ENCODE data around the gene BMS1.
"Not testable (repeated sequence)": the region's sequence is repeated elsewhere in the genome, so short reads cannot be mapped to it uniquely, and the experiment has no call there.

The BMS1 gene

DNA sequence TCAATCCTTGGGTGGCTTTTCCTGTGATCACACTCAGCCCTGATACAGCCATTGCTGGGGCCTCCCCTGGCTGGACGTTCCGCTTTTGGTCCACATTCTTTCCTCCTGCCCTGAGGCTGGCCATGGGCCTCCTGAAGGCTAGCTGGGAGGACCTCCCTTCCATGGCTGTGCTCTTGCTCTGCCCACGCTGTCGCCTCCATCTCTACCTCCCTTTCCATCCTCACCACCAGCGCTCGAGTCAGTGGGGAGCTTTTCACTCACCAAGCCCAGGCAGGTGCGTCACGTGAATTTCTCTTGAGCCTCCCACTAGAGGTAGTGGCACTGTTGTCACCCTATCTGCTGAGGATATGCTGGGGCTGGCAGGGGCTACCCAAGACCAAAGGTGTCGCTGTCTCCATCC is 85.9 kb downstream of the BMS1 start:
- TF ChIP-seq, protein P1, sequence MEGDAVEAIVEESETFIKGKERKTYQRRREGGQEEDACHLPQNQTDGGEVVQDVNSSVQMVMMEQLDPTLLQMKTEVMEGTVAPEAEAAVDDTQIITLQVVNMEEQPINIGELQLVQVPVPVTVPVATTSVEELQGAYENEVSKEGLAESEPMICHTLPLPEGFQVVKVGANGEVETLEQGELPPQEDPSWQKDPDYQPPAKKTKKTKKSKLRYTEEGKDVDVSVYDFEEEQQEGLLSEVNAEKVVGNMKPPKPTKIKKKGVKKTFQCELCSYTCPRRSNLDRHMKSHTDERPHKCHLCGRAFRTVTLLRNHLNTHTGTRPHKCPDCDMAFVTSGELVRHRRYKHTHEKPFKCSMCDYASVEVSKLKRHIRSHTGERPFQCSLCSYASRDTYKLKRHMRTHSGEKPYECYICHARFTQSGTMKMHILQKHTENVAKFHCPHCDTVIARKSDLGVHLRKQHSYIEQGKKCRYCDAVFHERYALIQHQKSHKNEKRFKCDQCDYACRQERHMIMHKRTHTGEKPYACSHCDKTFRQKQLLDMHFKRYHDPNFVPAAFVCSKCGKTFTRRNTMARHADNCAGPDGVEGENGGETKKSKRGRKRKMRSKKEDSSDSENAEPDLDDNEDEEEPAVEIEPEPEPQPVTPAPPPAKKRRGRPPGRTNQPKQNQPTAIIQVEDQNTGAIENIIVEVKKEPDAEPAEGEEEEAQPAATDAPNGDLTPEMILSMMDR (IDR thresholded peaks at IDR 0.05; ENCODE audit: low read depth, low read length, missing control alignments) = no peak
- DNase-seq (ENCODE audit: extremely low read depth, low read depth) = no peak
- H3K4me3 ChIP-seq (replicated peaks; ENCODE audit: low read depth, low read length) = no peak overlapping the region

DNA sequence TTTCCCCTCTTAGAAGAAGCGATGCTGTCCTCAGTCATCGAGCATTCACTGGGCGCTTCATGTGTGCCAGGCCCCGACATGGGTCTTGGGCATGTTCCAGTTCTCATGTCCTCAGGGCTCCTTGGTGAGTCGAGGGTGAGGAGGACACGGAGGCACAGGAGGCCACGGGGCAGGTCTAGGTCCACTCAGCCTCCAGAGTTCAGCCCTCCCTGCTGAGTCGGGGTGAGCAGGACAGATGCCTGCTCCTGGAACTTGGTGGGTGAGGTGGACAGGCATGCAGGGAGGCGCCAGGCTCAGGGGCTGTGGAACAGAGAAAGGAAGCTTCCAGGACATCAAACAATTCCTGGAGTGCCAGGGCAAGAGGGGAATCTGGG is 87.4 kb downstream of the BMS1 start:
- no peak overlapping the region for H3K4me3 ChIP-seq (replicated peaks; ENCODE audit: low read depth, low read length)
- TF ChIP-seq, protein P1 (IDR thresholded peaks at IDR 0.05; ENCODE audit: low read depth, low read length, missing control alignments) = no peak

DNA sequence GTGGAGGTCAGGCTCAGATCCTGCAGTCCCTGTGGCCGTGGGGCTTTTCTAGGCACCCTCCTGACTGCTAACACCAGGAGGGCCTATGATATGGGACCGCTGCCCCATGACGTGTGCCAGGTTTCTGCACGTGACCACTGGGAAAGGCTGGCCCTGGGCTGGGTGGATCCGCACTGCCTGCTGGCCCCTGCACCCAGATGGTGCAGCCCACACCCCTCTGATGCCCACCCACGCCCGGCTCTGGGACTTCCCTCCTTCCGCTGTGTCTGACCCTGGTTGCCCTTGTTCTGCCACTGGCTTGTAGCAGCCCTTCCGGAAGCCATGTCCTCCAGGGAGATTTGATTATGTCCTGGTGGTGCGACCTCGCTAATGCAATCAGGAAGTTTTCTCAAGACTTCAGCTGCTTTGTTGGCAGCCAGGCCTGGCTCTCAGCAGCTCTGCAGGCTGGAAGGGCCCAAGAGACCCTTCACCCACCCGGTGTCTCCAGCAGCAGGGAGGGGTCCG is 88.6 kb downstream of the BMS1 start:
- DNase-seq (ENCODE audit: extremely low read depth, low read depth); H3K4me3 ChIP-seq (replicated peaks; ENCODE audit: low read depth, low read length): not testable (repeated sequence)

More for the DNA sequence above, 87.4 kb downstream of the BMS1 start:
- no peak for DNase-seq (ENCODE audit: extremely low read depth, low read depth)

DNA sequence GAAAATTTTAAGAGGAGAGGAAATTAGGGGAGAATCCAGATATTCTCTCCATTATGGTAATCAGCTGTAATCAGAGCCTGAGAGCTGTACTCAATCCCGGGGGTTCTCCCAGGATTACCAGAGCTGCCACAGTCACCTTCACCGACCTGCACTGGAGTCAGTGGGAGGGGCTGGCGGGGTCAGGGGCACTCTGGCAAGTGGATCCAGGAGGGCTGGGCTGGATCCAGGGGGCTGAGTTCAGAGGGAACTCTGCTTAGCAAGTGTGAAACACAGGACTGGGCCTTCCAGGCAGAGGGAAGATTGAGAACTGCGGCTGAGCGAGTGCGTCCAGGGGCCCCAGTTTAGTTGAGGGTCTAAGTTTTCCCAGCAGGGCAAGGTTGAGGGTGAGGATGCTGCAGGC is 89.2 kb downstream of the BMS1 start:
- no peak overlapping the region for H3K4me3 ChIP-seq (replicated peaks; ENCODE audit: low read depth, low read length)
- TF ChIP-seq, protein P1 (IDR thresholded peaks at IDR 0.05; ENCODE audit: low read depth, low read length, missing control alignments) = no peak
- no peak for DNase-seq (ENCODE audit: extremely low read depth, low read depth)

DNA sequence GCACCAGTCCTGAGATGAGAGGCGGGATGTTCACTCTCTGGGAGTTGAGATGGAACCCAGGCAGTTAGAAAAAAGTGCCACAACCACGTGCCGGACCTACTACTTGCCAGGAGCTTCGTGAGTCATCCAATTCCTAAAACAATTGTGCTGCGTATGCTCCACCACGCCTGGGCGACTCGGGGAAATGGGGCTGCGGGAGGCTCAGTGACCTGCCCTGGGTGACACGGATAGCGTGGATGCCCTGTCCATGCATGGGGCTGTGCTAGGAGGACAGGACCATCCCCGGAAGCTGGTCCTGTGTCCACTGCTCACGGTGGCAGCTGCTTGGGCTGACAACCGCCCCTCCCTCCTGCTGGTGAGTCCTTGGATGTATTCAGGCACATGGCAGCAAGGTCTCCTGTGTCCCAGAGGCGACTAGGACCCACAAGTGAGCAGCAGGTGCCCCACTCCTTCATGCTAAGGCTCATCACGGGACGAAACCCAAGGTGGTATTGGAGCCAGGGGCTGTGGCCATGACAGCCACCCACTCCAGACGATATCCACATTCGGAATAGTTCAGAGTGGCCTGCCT is 90.4 kb downstream of the BMS1 start:
- TF ChIP-seq, protein P1 (IDR thresholded peaks at IDR 0.05; ENCODE audit: low read depth, low read length, missing control alignments) = no peak
- no peak for DNase-seq (ENCODE audit: extremely low read depth, low read depth)
- H3K4me3 ChIP-seq (replicated peaks; ENCODE audit: low read depth, low read length) = no peak overlapping the region

DNA sequence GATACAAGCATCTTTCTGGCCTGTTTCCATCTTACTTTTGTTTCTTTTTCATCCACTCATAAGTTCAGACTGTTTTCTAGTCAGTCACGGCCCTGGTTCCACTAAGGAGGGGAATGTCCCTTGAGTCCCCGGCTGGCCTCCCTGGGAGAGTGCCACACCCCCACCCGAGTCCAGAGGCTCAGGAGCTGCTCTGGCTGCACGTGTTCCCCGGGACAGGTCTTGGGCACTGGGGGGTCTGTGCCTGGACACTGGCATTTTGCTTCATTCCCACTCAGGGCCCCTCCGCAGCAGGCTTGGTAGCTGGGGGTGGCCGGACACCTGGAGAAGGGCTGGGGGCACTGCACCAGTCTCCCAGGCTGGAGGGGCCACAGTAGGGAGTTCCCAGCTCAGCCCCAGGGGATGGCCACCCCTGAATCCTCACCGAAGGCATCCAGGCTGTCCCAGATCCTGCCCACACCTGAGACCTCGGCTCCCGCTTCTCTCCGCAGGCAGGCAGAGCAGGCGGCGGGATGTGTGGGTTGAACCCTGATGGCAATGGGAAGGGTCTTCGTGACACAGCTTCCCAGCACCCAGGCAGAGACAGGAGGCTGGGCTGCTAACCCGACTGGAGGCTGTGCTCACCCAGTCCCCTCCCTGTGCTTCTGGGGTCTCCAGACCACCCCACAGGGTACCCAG is 92.3 kb downstream of the BMS1 start:
- TF ChIP-seq, protein P1 (IDR thresholded peaks at IDR 0.05; ENCODE audit: low read depth, low read length, missing control alignments) = no peak
- H3K4me3 ChIP-seq (replicated peaks; ENCODE audit: low read depth, low read length) = no peak overlapping the region
- no peak for DNase-seq (ENCODE audit: extremely low read depth, low read depth)

DNA sequence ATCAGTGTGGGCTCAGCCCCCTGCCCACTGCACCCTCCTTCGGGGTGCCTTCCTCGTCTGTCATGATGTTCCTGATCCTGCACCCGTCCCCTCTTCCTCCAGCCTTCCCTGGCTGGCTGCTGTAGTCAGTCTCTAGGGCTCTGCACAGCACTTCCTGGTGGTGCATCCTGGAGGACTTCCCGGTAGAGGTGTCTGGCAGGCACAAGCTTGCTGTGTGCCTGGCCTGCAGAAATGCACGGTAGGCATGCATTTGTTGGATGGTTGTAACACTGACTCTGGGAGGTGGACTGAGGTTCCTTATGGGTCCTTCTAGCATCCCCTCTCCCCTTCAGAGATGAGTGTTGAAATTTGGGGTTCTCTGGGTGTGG is 92.8 kb downstream of the BMS1 start:
- no peak overlapping the region for H3K4me3 ChIP-seq (replicated peaks; ENCODE audit: low read depth, low read length)
- DNase-seq (ENCODE audit: extremely low read depth, low read depth) = no peak
- TF ChIP-seq, protein P1 (IDR thresholded peaks at IDR 0.05; ENCODE audit: low read depth, low read length, missing control alignments) = no peak

All from HFF-Myc (cell line).